NK-92 (cell line): ENCODE data around the gene MPZL3.

Experiments
- DNase-seq: peaks from one replicate; lab custom pipeline; 2025; ENCODE audit not compliant: unreplicated experiment; lab: John Stamatoyannopoulos, UW

Gene MPZL3

DNA sequence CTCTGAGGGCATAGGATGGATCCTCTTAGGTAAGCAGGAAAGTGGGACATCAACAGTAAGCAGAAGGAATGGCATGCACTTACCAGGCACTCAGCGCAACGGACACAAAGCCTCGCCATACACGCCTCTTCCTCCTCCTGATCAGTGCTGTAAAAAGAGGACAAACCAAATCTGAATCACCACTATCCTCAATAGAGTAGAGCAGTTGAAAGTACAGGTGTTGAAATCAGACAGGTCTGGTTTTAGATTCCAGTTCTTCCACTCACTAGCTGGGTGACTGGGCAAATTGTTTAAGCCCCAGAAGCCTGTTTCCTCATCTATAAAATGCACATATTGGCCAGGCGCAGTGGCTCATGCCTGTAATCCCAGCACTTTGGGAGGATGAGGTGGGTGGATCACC is 18.8 kb downstream of the MPZL3 start:
- DNase-seq = no peak

GRCh38 chr11:118232659-118233058 is 19.5 kb downstream of the MPZL3 start:
- no peak for DNase-seq

- DNase-seq = no peak
Measured at GRCh38 chr11:118231461-118231860, 20.7 kb downstream of the MPZL3 start.

DNA sequence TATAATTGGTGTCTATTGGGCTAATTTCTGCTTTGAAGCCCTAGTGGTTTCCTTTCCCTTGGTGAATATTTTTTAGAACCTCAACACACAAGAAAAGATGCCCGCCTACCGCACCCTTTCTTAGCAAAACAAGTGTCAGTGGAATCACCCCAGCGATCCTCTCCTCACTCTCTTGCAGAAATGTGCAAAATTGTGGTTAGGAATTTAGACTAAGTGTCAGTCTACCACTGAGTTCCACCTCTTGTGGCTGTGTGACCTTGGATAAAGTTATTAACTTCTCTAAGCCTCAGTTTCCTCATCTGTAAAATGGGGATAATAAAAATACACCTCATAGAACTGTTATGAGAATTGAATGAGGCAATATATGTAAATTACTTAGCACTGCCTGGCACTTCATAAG is 22.1 kb downstream of the MPZL3 start:
- no peak for DNase-seq

GRCh38 chr11:118229274-118229847 is 22.8 kb downstream of the MPZL3 start:
- no peak for DNase-seq

DNA sequence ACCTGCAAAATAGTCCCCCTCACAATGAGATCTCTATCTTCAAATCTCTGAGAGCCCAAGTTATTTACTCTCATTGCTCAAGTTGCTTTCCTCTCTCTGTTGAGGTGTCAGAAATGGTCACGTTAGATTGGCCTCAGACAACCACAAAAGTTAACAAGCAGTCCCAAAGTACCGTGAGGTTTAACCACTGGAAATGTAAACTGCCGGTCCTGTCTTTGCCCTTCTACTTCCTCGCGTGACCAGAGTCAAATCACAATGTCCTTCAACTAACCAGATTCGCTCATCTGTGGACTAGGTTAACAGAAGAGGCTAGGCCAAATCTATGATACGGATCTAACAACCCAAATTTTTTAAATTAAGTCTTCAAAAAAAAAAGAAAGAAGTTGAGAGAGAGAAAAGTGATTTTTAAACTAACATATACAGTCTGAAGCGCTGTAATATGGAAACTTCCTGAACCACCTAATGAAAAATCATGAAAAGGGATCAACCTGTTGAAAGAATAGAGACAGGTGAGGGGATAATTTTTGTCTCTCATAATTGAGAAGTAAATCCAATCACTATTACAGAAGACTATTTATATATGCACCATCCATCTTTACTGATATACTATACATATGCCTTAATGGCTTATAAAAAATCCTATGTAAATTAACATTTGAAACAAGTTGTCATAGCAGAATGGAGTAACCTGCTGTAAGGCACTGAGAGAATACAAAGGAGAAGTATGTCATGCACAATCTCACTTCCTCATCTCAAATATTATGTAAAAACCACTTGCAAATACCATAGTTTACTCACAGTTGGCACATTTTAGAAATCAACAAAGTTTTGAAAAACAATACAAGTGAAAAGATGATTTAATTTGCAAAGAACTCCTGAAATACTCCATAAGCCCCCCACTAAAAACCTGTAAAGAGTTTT is 24.0 kb downstream of the MPZL3 start:
- no peak for DNase-seq

GRCh38 chr11:118226781-118227180 is 25.4 kb downstream of the MPZL3 start:
- DNase-seq = no peak

- DNase-seq = no peak
Measured at GRCh38 chr11:118226296-118226695, 25.9 kb downstream of the MPZL3 start.

DNA sequence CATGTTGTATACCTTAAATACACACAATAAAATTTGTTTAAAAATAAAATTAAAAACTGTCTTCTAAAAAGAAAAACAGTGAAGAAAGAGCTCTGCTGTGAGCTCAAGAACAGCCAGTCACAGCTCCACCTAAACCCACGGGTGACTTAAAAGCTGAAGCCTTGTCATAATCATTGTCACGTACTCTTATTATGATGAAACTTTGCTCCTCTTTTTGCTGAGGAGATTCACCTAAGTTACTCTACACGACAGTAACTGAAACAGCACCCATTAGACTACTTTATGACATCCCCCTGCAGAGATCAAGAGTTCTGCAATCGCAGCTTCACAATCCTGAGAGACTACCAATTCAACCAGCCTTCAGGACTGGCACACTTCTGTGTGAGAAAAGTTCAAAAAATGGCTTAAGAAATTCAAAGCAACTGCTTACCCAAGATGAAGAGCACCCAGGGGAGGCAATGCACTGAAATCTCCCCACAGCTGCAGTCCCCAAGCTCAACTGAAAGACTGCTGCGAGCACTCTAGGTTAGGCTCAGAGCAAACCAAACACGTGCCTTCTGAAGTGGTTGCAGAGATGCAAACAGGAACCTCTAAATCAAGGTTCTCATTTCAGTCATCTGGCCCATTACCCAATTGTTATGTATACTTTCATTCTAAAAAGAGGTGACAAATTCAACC is 27.5 kb downstream of the MPZL3 start, which contains the start of gene JAML:
Gene JAML, minus strand, starts transcription at position 501 of the 678 bp plus-strand sequence. CDS start 10,145 bp downstream, outside the sequence.
- DNase-seq = no peak

- DNase-seq = no peak
Measured at GRCh38 chr11:118223992-118224391, 28.2 kb downstream of the MPZL3 start.

DNA sequence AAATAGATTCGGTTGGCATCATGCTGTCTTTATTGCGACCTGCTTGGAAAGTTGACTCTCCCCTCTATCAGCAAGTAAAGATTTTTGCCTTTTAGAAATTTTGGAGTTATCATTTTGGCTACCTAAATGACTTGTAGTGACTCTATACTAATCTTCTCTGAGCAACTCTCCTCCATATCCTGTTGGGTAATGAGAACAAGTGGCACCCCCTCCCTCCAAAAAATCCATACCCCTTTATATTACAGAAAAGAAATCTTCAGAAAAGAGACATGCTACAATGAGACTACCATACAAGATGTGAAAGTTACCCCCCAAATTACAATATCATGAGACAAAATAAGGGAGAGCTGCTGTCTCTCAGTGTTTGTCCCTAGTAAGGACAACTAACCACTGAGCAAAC is 28.6 kb downstream of the MPZL3 start:
- DNase-seq = no peak

GRCh38 chr11:118222437-118222836 is 29.7 kb downstream of the MPZL3 start:
- no peak for DNase-seq

DNA sequence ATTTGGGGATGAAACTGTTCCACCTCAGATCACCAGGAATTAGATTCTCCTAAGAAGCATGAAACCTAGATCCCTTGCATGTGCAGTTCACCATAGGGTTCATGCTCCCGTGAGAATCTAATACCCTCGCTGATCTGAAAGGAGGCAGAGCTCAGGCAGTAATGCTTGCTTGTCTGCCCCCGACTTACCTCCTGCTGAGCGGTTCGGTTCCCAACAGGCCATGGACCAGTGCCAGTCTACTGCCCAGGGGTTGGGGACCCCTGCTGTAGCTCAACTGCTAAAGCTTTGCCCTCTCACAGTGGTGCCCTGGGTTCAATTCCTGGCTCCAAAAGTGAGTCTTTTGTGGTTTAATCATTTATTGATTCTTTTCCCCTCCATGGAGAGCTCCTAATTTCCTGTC is 30.7 kb downstream of the MPZL3 start:
- no peak for DNase-seq

GRCh38 chr11:118219732-118220131 is 32.4 kb downstream of the MPZL3 start:
- no peak for DNase-seq

DNA sequence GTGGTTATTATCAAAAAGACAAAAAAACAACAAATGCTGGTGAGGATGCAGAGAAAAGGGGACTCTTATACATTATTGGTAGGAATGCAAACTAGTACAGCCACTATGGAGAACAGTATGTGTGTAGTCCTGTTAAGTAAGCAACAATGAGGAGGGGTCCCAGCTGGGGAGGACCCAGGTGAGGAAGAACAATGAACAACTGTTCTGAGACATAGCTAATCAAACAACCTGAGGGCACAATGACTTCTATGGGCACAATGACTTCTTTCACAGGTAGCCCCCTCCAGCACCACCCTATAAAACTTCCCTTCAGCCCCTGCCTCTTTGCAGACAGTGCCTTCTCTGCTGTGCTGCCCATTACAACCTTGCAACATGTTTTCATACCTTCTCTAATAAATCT is 32.9 kb downstream of the MPZL3 start:
- DNase-seq = no peak

DNA sequence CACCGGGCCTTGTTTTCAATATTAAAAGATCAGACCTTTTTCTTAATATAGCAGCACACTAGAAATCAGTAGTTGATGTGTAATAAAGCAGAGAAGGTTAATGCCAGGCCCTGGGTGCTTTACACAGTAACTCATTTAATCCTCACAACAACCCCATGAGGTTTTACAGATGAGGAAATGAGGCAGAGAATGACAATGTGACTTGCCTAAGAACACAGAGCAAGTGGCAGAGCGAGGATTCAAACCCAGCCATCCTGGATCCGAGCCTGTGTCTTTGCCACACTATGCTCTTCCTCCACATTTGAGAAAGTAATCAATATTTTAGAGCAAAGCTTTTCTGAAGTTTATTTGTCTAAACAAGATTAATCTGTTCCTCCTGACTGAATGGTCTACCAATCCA is 34.6 kb downstream of the MPZL3 start:
- DNase-seq = no peak

- no peak for DNase-seq
Measured at GRCh38 chr11:118216621-118217481, 35.3 kb downstream of the MPZL3 start.

GRCh38 chr11:118215765-118216164 is 36.4 kb downstream of the MPZL3 start:
- no peak for DNase-seq

- no peak for DNase-seq
Measured at GRCh38 chr11:118215262-118215661, 36.9 kb downstream of the MPZL3 start.

DNA sequence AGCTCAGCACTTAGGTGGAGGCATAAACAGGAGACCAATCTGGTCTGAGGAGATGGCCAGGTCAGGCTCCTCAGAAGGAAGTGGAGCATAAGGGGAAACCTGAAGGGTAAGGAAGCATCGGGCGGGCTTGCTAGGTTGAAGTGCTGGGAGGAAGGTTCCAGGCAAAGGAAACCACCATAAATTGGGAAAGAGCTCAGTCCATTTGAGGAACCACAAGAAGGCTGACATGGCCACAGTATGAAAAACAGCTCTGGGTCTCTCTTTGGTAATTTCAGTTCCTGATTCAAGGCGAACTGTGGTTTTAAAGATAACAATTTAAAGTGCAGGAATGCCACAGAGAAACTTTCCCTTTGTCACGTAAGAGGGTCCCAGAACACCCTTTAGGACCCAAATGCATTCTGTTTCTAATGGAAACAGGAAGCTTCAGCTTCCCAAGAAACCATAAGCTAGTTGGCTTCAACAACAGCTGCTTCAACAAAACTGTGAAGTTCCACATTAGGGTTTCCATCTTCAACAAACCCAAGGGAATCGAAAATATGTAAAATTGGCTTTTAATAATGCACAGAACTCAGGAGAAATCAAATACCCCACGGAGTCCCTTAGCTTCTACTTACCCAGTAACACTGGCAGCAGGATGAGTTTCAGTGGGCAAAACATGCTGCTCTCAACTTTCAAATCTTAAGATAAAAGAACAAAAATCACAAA is 37.8 kb downstream of the MPZL3 start:
- no peak for DNase-seq
